ENCODE measurements around the gene DIPK2B. TPM values are rescaled to one million over a fixed set of nuclear protein-coding genes. Genes with fewer than 3 reads are reported as not detected.

Gene DIPK2B
- total RNA-seq (not detected), polyA plus RNA-seq (not detected)

GRCh38 chrX:45200741-45201234, at the start of gene DIPK2B:
TSS of gene DIPK2B (minus strand) at chrX:45200876. CDS start at chrX:45200826, 50 bp downstream.
- Mint-ChIP-seq H3K27me3 (peaks cover 8% of the 10 kb centered on the region), H3K4me1 (no peaks in the 10 kb centered on the region), H3K36me3 (no peaks in the 10 kb centered on the region), H3K27ac (no peak within 1 kb of the TSS), H3K4me3 (no peak within 1 kb of the TSS), H3K9me3 (peaks cover 0 to 4% (median 0%) of the 10 kb centered on the region in 7 donors)
- ATAC-seq (ENCODE audit: low read depth in 2 of 2), result no peak
- H3K36me3 ChIP-seq (ENCODE audit: control insufficient read depth, insufficient read depth, low read length), result no peaks in the 10 kb centered on the region
- peaks cover 13% of the 10 kb centered on the region for H3K27me3 ChIP-seq (ENCODE audit: control insufficient read depth, insufficient read depth, low read length)
- no peak for DNase-seq
- no peaks in the 10 kb centered on the region for H3K9me3 ChIP-seq (ENCODE audit: control insufficient read depth in 2 of 2, low read length in 2 of 2)
- no peaks in the 10 kb centered on the region for H3K4me1 ChIP-seq (ENCODE audit: control insufficient read depth, insufficient read depth, low read length, poor library complexity, severe bottlenecking)
- H3K4me3 ChIP-seq (ENCODE audit: low read depth, low read length), result no peak within 1 kb of the TSS
- H3K27ac ChIP-seq (ENCODE audit: insufficient read depth, low read length, poor library complexity, severe bottlenecking), result no peak within 1 kb of the TSS

GRCh38 chrX:45240301-45240700, 39.6 kb upstream of the DIPK2B start:
- no peak overlapping the region for H3K4me3 Mint-ChIP-seq
- H3K36me3 Mint-ChIP-seq, result no peaks in the 10 kb centered on the region
- no peak for DNase-seq
- H3K27me3 ChIP-seq (ENCODE audit: control insufficient read depth, insufficient read depth, low read length), result no peaks in the 10 kb centered on the region
- H3K4me1 Mint-ChIP-seq, result no peaks in the 10 kb centered on the region
- no peak overlapping the region for H3K4me3 ChIP-seq (ENCODE audit: low read depth, low read length)
- H3K36me3 ChIP-seq (ENCODE audit: control insufficient read depth, insufficient read depth, low read length), result no peaks in the 10 kb centered on the region
- H3K27ac Mint-ChIP-seq, result no peak overlapping the region
- H3K27ac ChIP-seq (ENCODE audit: insufficient read depth, low read length, poor library complexity, severe bottlenecking), result no peak overlapping the region
- peaks cover 0 to 4% (median 0%) of the 10 kb centered on the region in 7 donors for H3K9me3 Mint-ChIP-seq
- H3K27me3 Mint-ChIP-seq, result peaks cover 17% of the 10 kb centered on the region
- ATAC-seq (ENCODE audit: low read depth in 2 of 2), result no peak
- H3K9me3 ChIP-seq (ENCODE audit: control insufficient read depth in 2 of 2, low read length in 2 of 2), result no peaks in the 10 kb centered on the region
- H3K4me1 ChIP-seq (ENCODE audit: control insufficient read depth, insufficient read depth, low read length, poor library complexity, severe bottlenecking), result no peaks in the 10 kb centered on the region

GRCh38 chrX:45238489-45238888, 37.8 kb upstream of the DIPK2B start:
- Mint-ChIP-seq H3K27ac (no peak overlapping the region), H3K27me3 (peaks cover 17% of the 10 kb centered on the region), H3K9me3 (peaks cover 0 to 4% (median 0%) of the 10 kb centered on the region in 7 donors), H3K36me3 (no peaks in the 10 kb centered on the region), H3K4me1 (no peaks in the 10 kb centered on the region), H3K4me3 (no peak overlapping the region)
- DNase-seq, result no peak
- Histone ChIP-seq H3K27me3 (ENCODE audit: control insufficient read depth, insufficient read depth, low read length) (no peaks in the 10 kb centered on the region), H3K36me3 (ENCODE audit: control insufficient read depth, insufficient read depth, low read length) (no peaks in the 10 kb centered on the region), H3K27ac (ENCODE audit: insufficient read depth, low read length, poor library complexity, severe bottlenecking) (no peak overlapping the region), H3K4me1 (ENCODE audit: control insufficient read depth, insufficient read depth, low read length, poor library complexity, severe bottlenecking) (no peaks in the 10 kb centered on the region), H3K9me3 (ENCODE audit: control insufficient read depth in 2 of 2, low read length in 2 of 2) (no peaks in the 10 kb centered on the region), H3K4me3 (ENCODE audit: low read depth, low read length) (no peak overlapping the region)
- no peak for ATAC-seq (ENCODE audit: low read depth in 2 of 2)

DNA sequence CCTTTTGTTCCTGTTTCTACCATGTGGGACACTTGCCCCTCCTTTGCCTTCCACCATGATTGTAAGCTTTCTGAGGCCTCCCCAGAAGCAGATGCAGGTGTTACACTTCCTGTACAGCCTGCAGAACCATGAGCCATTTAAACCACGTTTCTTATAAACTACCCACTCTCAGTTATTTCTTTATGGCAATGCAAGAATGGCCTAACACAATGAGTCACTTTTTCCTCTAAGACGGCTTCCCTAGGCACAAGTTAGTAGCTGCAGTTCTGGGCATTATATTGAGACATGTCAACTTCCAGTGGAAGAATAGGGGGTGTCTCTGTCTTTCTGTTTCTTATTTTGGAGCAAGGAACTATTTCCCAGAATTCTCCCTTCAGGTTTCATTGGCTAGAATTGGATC, 32.9 kb upstream of the DIPK2B start:
- Mint-ChIP-seq H3K27ac (no peak overlapping the region), H3K36me3 (no peaks in the 10 kb centered on the region), H3K27me3 (peaks cover 7% of the 10 kb centered on the region), H3K9me3 (peaks cover 0 to 4% (median 1%) of the 10 kb centered on the region in 7 donors), H3K4me1 (peaks cover 0 to 3% (median 1%) of the 10 kb centered on the region in 4 donors), H3K4me3 (no peak overlapping the region)
- Histone ChIP-seq H3K4me3 (ENCODE audit: low read depth, low read length) (no peak overlapping the region), H3K9me3 (ENCODE audit: control insufficient read depth in 2 of 2, low read length in 2 of 2) (no peaks in the 10 kb centered on the region), H3K4me1 (ENCODE audit: control insufficient read depth, insufficient read depth, low read length, poor library complexity, severe bottlenecking) (no peaks in the 10 kb centered on the region), H3K27ac (ENCODE audit: insufficient read depth, low read length, poor library complexity, severe bottlenecking) (no peak overlapping the region), H3K27me3 (ENCODE audit: control insufficient read depth, insufficient read depth, low read length) (no peaks in the 10 kb centered on the region), H3K36me3 (ENCODE audit: control insufficient read depth, insufficient read depth, low read length) (no peaks in the 10 kb centered on the region)
- ATAC-seq (ENCODE audit: low read depth in 2 of 2) (no peak), DNase-seq (no peak)

- ATAC-seq (ENCODE audit: low read depth in 2 of 2), result no peak
- H3K9me3 Mint-ChIP-seq, result peaks cover 0 to 3% (median 0%) of the 10 kb centered on the region in 7 donors
- H3K4me3 Mint-ChIP-seq, result no peak overlapping the region
These were observed 31.5 kb upstream of the DIPK2B start for GRCh38 chrX:45232139-45232538.

DNA sequence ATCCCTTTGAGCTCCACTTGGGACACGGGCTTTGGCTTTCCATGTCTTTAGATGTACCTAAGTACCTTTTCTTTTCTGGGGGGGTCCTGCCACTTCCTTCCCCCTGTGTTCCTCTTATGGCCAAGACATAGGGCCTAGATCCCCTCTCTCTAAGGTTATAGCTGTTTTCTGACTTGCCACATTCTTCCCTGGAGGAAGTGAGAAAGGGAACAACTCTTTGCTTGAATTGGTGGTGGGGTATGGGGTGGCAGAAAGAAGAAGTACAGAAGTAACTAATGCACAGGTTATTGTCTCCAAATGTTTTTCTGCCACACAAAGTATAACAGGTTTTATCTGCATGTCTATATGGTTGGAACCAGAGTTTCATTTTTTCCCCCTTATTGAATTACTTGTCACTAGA, 29.7 kb upstream of the DIPK2B start:
- Mint-ChIP-seq H3K9me3 (peaks cover 0 to 3% (median 0%) of the 10 kb centered on the region in 7 donors), H3K4me3 (no peak overlapping the region), H3K4me1 (peaks cover 0 to 3% (median 1%) of the 10 kb centered on the region in 4 donors), H3K27ac (no peak overlapping the region), H3K27me3 (no peaks in the 10 kb centered on the region), H3K36me3 (no peaks in the 10 kb centered on the region)
- H3K4me3 ChIP-seq (ENCODE audit: low read depth, low read length), result no peak overlapping the region
- no peaks in the 10 kb centered on the region for H3K27me3 ChIP-seq (ENCODE audit: control insufficient read depth, insufficient read depth, low read length)
- no peaks in the 10 kb centered on the region for H3K4me1 ChIP-seq (ENCODE audit: control insufficient read depth, insufficient read depth, low read length, poor library complexity, severe bottlenecking)
- no peaks in the 10 kb centered on the region for H3K36me3 ChIP-seq (ENCODE audit: control insufficient read depth, insufficient read depth, low read length)
- no peak overlapping the region for H3K27ac ChIP-seq (ENCODE audit: insufficient read depth, low read length, poor library complexity, severe bottlenecking)
- ATAC-seq (ENCODE audit: low read depth in 2 of 2) (no peak), DNase-seq (no peak)
- no peaks in the 10 kb centered on the region for H3K9me3 ChIP-seq (ENCODE audit: control insufficient read depth in 2 of 2, low read length in 2 of 2)

More at GRCh38 chrX:45232139-45232538, 31.5 kb upstream of the DIPK2B start:
- H3K4me1 ChIP-seq (ENCODE audit: control insufficient read depth, insufficient read depth, low read length, poor library complexity, severe bottlenecking), result no peaks in the 10 kb centered on the region
- no peak for DNase-seq
- H3K27ac Mint-ChIP-seq, result peak overlapping the region in 1 of 3 donors; percentile 71
- H3K27me3 Mint-ChIP-seq, result no peaks in the 10 kb centered on the region
- no peak overlapping the region for H3K27ac ChIP-seq (ENCODE audit: insufficient read depth, low read length, poor library complexity, severe bottlenecking)
- no peaks in the 10 kb centered on the region for H3K9me3 ChIP-seq (ENCODE audit: control insufficient read depth in 2 of 2, low read length in 2 of 2)
- no peaks in the 10 kb centered on the region for H3K36me3 Mint-ChIP-seq
- H3K27me3 ChIP-seq (ENCODE audit: control insufficient read depth, insufficient read depth, low read length), result no peaks in the 10 kb centered on the region
- H3K36me3 ChIP-seq (ENCODE audit: control insufficient read depth, insufficient read depth, low read length), result no peaks in the 10 kb centered on the region
- peaks cover 0 to 3% (median 1%) of the 10 kb centered on the region in 4 donors for H3K4me1 Mint-ChIP-seq
- H3K4me3 ChIP-seq (ENCODE audit: low read depth, low read length), result no peak overlapping the region

DNA sequence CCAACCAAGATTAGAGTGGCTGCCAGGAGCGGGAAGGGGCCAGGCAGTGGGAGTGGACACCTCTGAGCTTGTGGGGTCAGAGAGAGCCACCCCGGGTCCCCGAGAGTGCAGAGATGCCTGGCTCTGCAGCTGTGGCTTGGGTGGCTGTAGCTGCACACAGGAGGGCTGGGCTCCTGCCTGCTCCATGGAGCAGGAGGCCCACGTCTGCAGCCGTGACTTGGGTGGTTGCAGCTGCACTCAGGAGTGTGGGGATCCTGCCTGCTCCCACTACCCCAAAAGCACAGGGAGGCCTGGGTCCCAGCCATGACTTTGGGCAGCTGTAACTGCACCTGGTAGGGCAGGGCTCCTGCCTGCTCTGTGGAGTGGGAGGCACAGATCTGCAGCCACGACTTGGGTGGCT, 28.7 kb upstream of the DIPK2B start:
- Histone ChIP-seq H3K4me3 (ENCODE audit: low read depth, low read length) (no peak overlapping the region), H3K9me3 (ENCODE audit: control insufficient read depth in 2 of 2, low read length in 2 of 2) (no peaks in the 10 kb centered on the region), H3K4me1 (ENCODE audit: control insufficient read depth, insufficient read depth, low read length, poor library complexity, severe bottlenecking) (no peaks in the 10 kb centered on the region), H3K27me3 (ENCODE audit: control insufficient read depth, insufficient read depth, low read length) (no peaks in the 10 kb centered on the region), H3K27ac (ENCODE audit: insufficient read depth, low read length, poor library complexity, severe bottlenecking) (no peak overlapping the region), H3K36me3 (ENCODE audit: control insufficient read depth, insufficient read depth, low read length) (no peaks in the 10 kb centered on the region)
- DNase-seq (no peak), ATAC-seq (ENCODE audit: low read depth in 2 of 2) (no peak)
- Mint-ChIP-seq H3K9me3 (peaks cover 0 to 3% (median 0%) of the 10 kb centered on the region in 7 donors), H3K27me3 (no peaks in the 10 kb centered on the region), H3K27ac (no peak overlapping the region), H3K36me3 (no peaks in the 10 kb centered on the region), H3K4me1 (peaks cover 0 to 3% (median 1%) of the 10 kb centered on the region in 4 donors), H3K4me3 (no peak overlapping the region)

GRCh38 chrX:45228126-45228525, 27.4 kb upstream of the DIPK2B start:
- H3K27ac ChIP-seq (ENCODE audit: insufficient read depth, low read length, poor library complexity, severe bottlenecking), result no peak overlapping the region
- Mint-ChIP-seq H3K4me3 (no peak overlapping the region), H3K9me3 (peaks cover 0 to 1% (median 0%) of the 10 kb centered on the region in 7 donors), H3K27ac (no peak overlapping the region), H3K27me3 (no peaks in the 10 kb centered on the region), H3K36me3 (no peaks in the 10 kb centered on the region), H3K4me1 (peaks cover 0 to 3% (median 1%) of the 10 kb centered on the region in 4 donors)
- H3K9me3 ChIP-seq (ENCODE audit: control insufficient read depth in 2 of 2, low read length in 2 of 2), result no peaks in the 10 kb centered on the region
- H3K27me3 ChIP-seq (ENCODE audit: control insufficient read depth, insufficient read depth, low read length), result no peaks in the 10 kb centered on the region
- no peak for ATAC-seq (ENCODE audit: low read depth in 2 of 2)
- no peak for DNase-seq
- H3K36me3 ChIP-seq (ENCODE audit: control insufficient read depth, insufficient read depth, low read length), result no peaks in the 10 kb centered on the region
- H3K4me1 ChIP-seq (ENCODE audit: control insufficient read depth, insufficient read depth, low read length, poor library complexity, severe bottlenecking), result no peaks in the 10 kb centered on the region
- no peak overlapping the region for H3K4me3 ChIP-seq (ENCODE audit: low read depth, low read length)

All from CD4-positive, CD25-positive, alpha-beta regulatory T cell (primary cell).